Measurements from ENCODE around the gene TLE1. TPM values are rescaled to one million over a fixed set of nuclear protein-coding genes. Genes with fewer than 3 reads are reported as not detected.
A peak's percentile ranks its signal among the peaks of the same experiment; 100 is the strongest.

The TLE1 gene
- total RNA-seq, 1 experiment from 2014 or later: 21.9 TPM

DNA sequence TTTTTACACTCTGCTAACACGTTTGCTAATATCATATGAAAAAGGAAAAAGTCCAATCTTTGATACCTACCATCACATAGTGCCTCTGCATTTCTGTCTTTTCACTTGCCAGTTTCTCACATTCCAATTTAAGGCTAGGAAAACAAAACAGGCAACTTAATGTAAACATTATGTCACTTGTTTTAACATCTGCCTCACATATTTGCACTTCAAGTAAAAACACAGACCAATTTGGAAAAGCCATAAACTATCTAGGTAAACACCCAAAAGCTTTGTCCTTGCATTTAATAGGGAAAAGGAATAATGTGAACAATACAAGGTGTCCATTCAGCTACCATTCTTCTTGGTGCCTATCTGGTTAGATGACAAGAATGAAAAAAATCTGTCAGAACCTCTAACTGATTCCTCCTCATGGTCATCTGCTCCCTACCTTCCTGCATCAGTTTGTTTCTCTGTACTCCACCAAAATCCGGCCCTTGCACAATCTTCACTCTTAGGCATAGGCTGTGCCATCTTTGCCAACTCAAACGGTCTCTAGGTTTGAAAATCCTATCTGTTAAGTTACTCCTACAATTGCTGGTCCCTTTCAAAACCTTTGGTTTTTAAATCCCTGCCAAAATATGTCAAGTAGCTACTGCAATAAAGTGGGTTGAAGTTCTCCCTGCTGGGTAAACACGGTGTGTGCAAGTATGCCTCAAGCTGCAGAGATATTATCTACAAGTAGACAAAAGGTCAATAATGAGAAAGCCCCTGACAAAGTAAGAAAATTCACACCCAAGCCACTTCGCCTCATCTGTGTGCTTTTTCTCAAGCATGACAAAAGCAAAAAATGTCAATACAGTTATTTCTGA is 3.4 kb downstream of the TLE1 start:
- BruUV-seq (replicated peaks): no TSS peak
- POLR2A ChIA-PET: interaction anchor here (0.7 to 1.7 kb wide), 8 partner anchors 20 to 1508 kb away, joined by 3 to 7 read pairs (median 3); no protein-coding TSS in a partner anchor
- peak; percentile 49 for DNase-seq (ENCODE audit: unreplicated experiment)

DNA sequence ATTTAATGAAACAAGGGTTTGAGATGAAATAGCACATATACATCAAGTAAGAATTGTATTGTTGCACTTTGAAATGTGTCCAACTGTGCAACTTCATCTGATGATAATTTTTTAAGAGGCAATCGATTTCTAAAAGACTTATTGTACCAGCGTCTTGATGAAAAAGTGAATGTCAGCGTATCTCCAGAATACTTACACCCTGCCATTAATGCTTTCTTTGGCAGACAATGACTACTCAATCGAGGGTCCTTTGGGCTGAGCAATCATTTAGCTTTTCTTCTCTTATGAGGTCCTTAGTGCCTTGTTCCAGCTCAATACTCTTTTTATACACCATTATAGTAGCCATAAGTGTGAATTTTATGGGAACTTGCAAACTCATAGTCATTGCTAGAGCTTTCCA is 4.7 kb downstream of the TLE1 start:
- peaks cover 36% of the 10 kb centered on the region for H3K36me3 Mint-ChIP-seq (ENCODE audit: insufficient read depth, unreplicated experiment)
- no peak overlapping the region for H3K4me3 Mint-ChIP-seq (ENCODE audit: unreplicated experiment)
- BruUV-seq (replicated peaks): no TSS peak
- H3K27ac Mint-ChIP-seq (ENCODE audit: low read depth, unreplicated experiment): no peak overlapping the region
- no peaks in the 10 kb centered on the region for H3K9me3 Mint-ChIP-seq (ENCODE audit: unreplicated experiment)
- TF ChIP-seq, protein P1, sequence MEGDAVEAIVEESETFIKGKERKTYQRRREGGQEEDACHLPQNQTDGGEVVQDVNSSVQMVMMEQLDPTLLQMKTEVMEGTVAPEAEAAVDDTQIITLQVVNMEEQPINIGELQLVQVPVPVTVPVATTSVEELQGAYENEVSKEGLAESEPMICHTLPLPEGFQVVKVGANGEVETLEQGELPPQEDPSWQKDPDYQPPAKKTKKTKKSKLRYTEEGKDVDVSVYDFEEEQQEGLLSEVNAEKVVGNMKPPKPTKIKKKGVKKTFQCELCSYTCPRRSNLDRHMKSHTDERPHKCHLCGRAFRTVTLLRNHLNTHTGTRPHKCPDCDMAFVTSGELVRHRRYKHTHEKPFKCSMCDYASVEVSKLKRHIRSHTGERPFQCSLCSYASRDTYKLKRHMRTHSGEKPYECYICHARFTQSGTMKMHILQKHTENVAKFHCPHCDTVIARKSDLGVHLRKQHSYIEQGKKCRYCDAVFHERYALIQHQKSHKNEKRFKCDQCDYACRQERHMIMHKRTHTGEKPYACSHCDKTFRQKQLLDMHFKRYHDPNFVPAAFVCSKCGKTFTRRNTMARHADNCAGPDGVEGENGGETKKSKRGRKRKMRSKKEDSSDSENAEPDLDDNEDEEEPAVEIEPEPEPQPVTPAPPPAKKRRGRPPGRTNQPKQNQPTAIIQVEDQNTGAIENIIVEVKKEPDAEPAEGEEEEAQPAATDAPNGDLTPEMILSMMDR (IDR thresholded peaks at IDR 0.05; ENCODE audit: unreplicated experiment): no peak
- ChIA-PET CTCF (interaction anchor here (0.6 to 1.7 kb wide), 2 partner anchors 163 to 922 kb away, joined by 3 to 5 read pairs; no protein-coding TSS in a partner anchor), POLR2A (interaction anchor here (0.6 kb wide), 1 partner anchor 114 kb away, joined by 3 read pairs; no protein-coding TSS in a partner anchor)
- intact Hi-C loops (cut with micrococcal nuclease): loop anchor here (5.0 to 10.0 kb wide), 5 partner anchors 97 to 1400 kb away; no protein-coding TSS in a partner anchor
- H3K27me3 Mint-ChIP-seq (ENCODE audit: insufficient read depth, unreplicated experiment): no peaks in the 10 kb centered on the region
- no peak for DNase-seq (ENCODE audit: unreplicated experiment)
- H3K4me1 Mint-ChIP-seq (ENCODE audit: insufficient read depth, unreplicated experiment): no peaks in the 10 kb centered on the region

More for the DNA sequence above, 3.4 kb downstream of the TLE1 start:
- Mint-ChIP-seq H3K27me3 (ENCODE audit: insufficient read depth, unreplicated experiment) (no peaks in the 10 kb centered on the region), H3K9me3 (ENCODE audit: unreplicated experiment) (no peaks in the 10 kb centered on the region), H3K27ac (ENCODE audit: low read depth, unreplicated experiment) (no peak overlapping the region), H3K4me3 (ENCODE audit: unreplicated experiment) (no peak overlapping the region), H3K4me1 (ENCODE audit: insufficient read depth, unreplicated experiment) (peaks cover 8% of the 10 kb centered on the region), H3K36me3 (ENCODE audit: insufficient read depth, unreplicated experiment) (peaks cover 26% of the 10 kb centered on the region)
- intact Hi-C loops (cut with micrococcal nuclease): loop anchor here (2.0 to 10.0 kb wide), 8 partner anchors 99 to 1401 kb away; no protein-coding TSS in a partner anchor
- CTCF ChIA-PET: interaction anchor here (0.6 to 2.5 kb wide), 24 partner anchors 9 to 1117 kb away, joined by 3 to 12 read pairs (median 3); no protein-coding TSS in a partner anchor
- TF ChIP-seq, protein P1 (IDR thresholded peaks at IDR 0.05; ENCODE audit: unreplicated experiment): peak; percentile 14

DNA sequence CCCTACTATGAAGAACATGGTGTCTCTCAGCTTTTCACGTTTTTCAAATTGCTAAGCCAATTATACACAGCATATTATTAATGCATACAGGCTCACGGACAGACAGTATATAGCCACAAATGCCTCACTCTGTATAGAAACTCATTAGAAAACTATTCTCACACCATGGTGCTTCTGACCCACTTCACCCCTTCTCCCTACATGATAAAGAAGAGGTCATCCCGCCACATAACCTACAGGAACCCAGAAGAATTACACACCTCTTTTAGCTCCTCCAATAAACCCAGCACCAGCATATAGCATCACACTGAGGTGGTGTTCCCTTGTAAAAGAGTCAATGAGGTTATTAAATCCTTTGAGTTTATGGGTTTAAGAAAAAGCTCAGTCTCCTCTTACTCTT is 5.6 kb downstream of the TLE1 start:
- H3K27me3 Mint-ChIP-seq (ENCODE audit: insufficient read depth, unreplicated experiment): no peaks in the 10 kb centered on the region
- H3K27ac Mint-ChIP-seq (ENCODE audit: low read depth, unreplicated experiment): no peak overlapping the region
- no TSS peak for BruUV-seq (replicated peaks)
- CTCF ChIA-PET: interaction anchor here (1.0 kb wide), 1 partner anchor 922 kb away, joined by 3 read pairs; no protein-coding TSS in a partner anchor
- peaks cover 42% of the 10 kb centered on the region for H3K36me3 Mint-ChIP-seq (ENCODE audit: insufficient read depth, unreplicated experiment)
- H3K4me1 Mint-ChIP-seq (ENCODE audit: insufficient read depth, unreplicated experiment): no peaks in the 10 kb centered on the region
- intact Hi-C loops (cut with micrococcal nuclease): loop anchor here (10.0 kb wide), 4 partner anchors 341 to 1399 kb away; no protein-coding TSS in a partner anchor
- no peak for DNase-seq (ENCODE audit: unreplicated experiment)
- no peaks in the 10 kb centered on the region for H3K9me3 Mint-ChIP-seq (ENCODE audit: unreplicated experiment)
- TF ChIP-seq, protein P1 (IDR thresholded peaks at IDR 0.05; ENCODE audit: unreplicated experiment): no peak
- POLR2A ChIA-PET: no interaction called here
- H3K4me3 Mint-ChIP-seq (ENCODE audit: unreplicated experiment): no peak overlapping the region

DNA sequence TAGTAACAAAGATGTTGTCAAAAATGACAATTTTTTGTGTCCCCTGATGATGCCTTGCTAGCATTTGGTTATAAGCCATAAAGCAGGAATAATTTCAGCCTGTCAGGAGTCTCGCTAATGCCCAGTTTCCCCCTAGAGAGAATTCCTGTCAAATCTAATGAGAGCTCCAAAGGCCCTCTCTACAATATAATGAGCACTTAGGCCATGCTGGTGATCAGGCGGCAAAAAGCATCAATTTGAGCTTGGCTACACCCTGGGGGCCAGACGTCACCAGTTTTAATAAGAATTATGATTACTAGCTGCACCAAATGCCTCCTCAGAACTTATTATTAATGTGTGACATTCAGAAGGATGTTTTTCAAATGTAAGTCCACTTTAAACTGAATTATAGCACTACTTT is 6.1 kb downstream of the TLE1 start:
- no peak for DNase-seq (ENCODE audit: unreplicated experiment)
- ChIA-PET POLR2A (no interaction called here), CTCF (interaction anchor here (0.6 to 1.0 kb wide), 2 partner anchors 919 to 923 kb away, joined by 3 to 5 read pairs; no protein-coding TSS in a partner anchor)
- intact Hi-C loops (cut with micrococcal nuclease): loop anchor here (10.0 kb wide), 4 partner anchors 342 to 1398 kb away; no protein-coding TSS in a partner anchor
- no peak overlapping the region for H3K27ac Mint-ChIP-seq (ENCODE audit: low read depth, unreplicated experiment)
- no peaks in the 10 kb centered on the region for H3K9me3 Mint-ChIP-seq (ENCODE audit: unreplicated experiment)
- peaks cover 42% of the 10 kb centered on the region for H3K36me3 Mint-ChIP-seq (ENCODE audit: insufficient read depth, unreplicated experiment)
- no TSS peak for BruUV-seq (replicated peaks)
- TF ChIP-seq, protein P1 (IDR thresholded peaks at IDR 0.05; ENCODE audit: unreplicated experiment): no peak
- no peaks in the 10 kb centered on the region for H3K27me3 Mint-ChIP-seq (ENCODE audit: insufficient read depth, unreplicated experiment)
- H3K4me1 Mint-ChIP-seq (ENCODE audit: insufficient read depth, unreplicated experiment): no peaks in the 10 kb centered on the region
- H3K4me3 Mint-ChIP-seq (ENCODE audit: unreplicated experiment): no peak overlapping the region

Measured in MCF 10A (cell line).